SK-N-SH (cell line): ENCODE data around the gene TTN. TPM values are rescaled to one million over a fixed set of nuclear protein-coding genes. Genes with fewer than 3 reads are reported as not detected.

Experiments used
- CTCF ChIA-PET: fragments of 300-600, 350-600 bp; formaldehyde crosslinking; extraction: SDS; loops from one replicate; lab custom pipeline; 2021; lab: Yijun Ruan, JAX
- POLR2A ChIA-PET: fragments of 350-600 bp; sonication (Branson Sonifier 250); formaldehyde crosslinking; extraction: SDS; loops from one replicate; lab custom pipeline; 2020; ENCODE audit warnings: antibody characterized with exemption, inconsistent platforms; lab: Yijun Ruan, JAX
- DNase-seq: peaks from one replicate; pipeline ENCODE4 v3.0.0; 2012
- H2AFZ ChIP-seq: fragments of 200-600 bp; sonication (generic); 2 replicates; pipeline ENCODE4 v1.8.1; 2016; ENCODE audit warnings: antibody characterized with exemption, mild to moderate bottlenecking, low read depth
- H3F3A ChIP-seq: fragments of 200-600 bp; sonication (generic); replicated peaks from 2 replicates; pipeline ENCODE3; 2016; ENCODE audit warnings: antibody characterized with exemption, mild to moderate bottlenecking; ENCODE audit not compliant: insufficient read depth
- H3K27ac ChIP-seq, 2 experiments: fragments of 200-500 bp in 1 of 2; fragments of 200-600 bp in 1 of 2; sonication (Bioruptor generic) in 1 of 2; sonication (generic), shearing (Covaris generic) in 1 of 2; 2 replicates each; pipeline versions ENCODE4 v1.5.1 to v1.6.1; 2014 to 2016; ENCODE audit warnings: low read depth in 2 of 2, inconsistent platforms in 1 of 2, low read length in 1 of 2, mild to moderate bottlenecking in 1 of 2, mixed read lengths in 1 of 2
- H3K27me3 ChIP-seq: fragments of 200-600 bp; sonication (generic), shearing (Covaris generic); 2 replicates; pipeline ENCODE4 v1.6.1; 2016; ENCODE audit warnings: mixed run types; ENCODE audit not compliant: insufficient read depth
- H3K36me3 ChIP-seq, 2 experiments: fragments of 200-500 bp in 1 of 2; fragments of 200-600 bp in 1 of 2; sonication (Bioruptor generic) in 1 of 2; sonication (generic) in 1 of 2; replicated peaks in 1 of 2; 2 replicates each; pipeline versions ENCODE3 to v1.5.1; 2014 to 2016; ENCODE audit warnings: low read length in 1 of 2, mild to moderate bottlenecking in 1 of 2; ENCODE audit not compliant: insufficient read depth in 2 of 2, control insufficient read depth in 1 of 2
- H3K4me1 ChIP-seq, 2 experiments: fragments of 200-500 bp in 1 of 2; fragments of 200-600 bp in 1 of 2; sonication (Bioruptor generic) in 1 of 2; sonication (generic), shearing (Covaris generic) in 1 of 2; 2 replicates each; pipeline versions ENCODE4 v1.5.1 to v1.6.1; 2014 to 2016; ENCODE audit warnings: low read depth in 1 of 2, low read length in 1 of 2, mixed run types in 1 of 2; ENCODE audit not compliant: insufficient read depth in 2 of 2, control insufficient read depth in 1 of 2
- H3K4me2 ChIP-seq: fragments of 200-600 bp; sonication (generic), shearing (Covaris generic); 2 replicates; pipeline ENCODE4 v1.6.1; 2017; ENCODE audit warnings: mixed run types
- H3K4me3 ChIP-seq, 2 experiments: fragments of 200-500 bp in 1 of 2; fragments of 200-600 bp in 1 of 2; sonication (Bioruptor generic) in 1 of 2; sonication (generic), shearing (Covaris generic) in 1 of 2; 2 replicates each; pipeline versions ENCODE4 v1.5.1 to v1.8.1; 2014 to 2016; ENCODE audit warnings: low read depth in 2 of 2, inconsistent platforms in 1 of 2, low read length in 1 of 2, mild to moderate bottlenecking in 1 of 2, mixed read lengths in 1 of 2, moderate library complexity in 1 of 2
- H3K79me2 ChIP-seq: fragments of 200-600 bp; sonication (generic); 2 replicates; pipeline ENCODE4 v1.8.1; 2017; ENCODE audit warnings: mild to moderate bottlenecking; ENCODE audit not compliant: insufficient read depth
- H3K9ac ChIP-seq: fragments of 200-600 bp; sonication (generic); 2 replicates; pipeline ENCODE4 v1.6.1; 2017; ENCODE audit warnings: mixed run types
- H3K9me2 ChIP-seq: fragments of 200-600 bp; sonication (generic); 2 replicates; pipeline ENCODE4 v1.6.1; 2017; ENCODE audit warnings: mixed run types
- H3K9me3 ChIP-seq: fragments of 200-600 bp; sonication (generic); 2 replicates; pipeline ENCODE4 v1.6.1; 2017; ENCODE audit warnings: mixed run types, mild to moderate bottlenecking, moderate library complexity
- H4K20me1 ChIP-seq: fragments of 200-600 bp; sonication (generic); 2 replicates; pipeline ENCODE4 v1.6.1; 2017; ENCODE audit warnings: mild to moderate bottlenecking, mixed run types; ENCODE audit not compliant: insufficient read depth
- CHD2 ChIP-seq: fragments of 150-350 bp; IDR thresholded peaks from 2 replicates; pipeline ENCODE4 v1.6.1; 2018; ENCODE audit warnings: low read length; ENCODE audit not compliant: partially characterized antibody
- EP300 ChIP-seq, 2 experiments: IDR thresholded peaks; 2 replicates each; pipeline versions ENCODE4 v1.4.0 to v1.6.1; 2012; ENCODE audit warnings: borderline replicate concordance in 1 of 2, low read depth in 1 of 2, low read length in 1 of 2
- EZH2phosphoT487 ChIP-seq: fragments of 200-600 bp; sonication (generic); IDR thresholded peaks from 2 replicates; pipeline ENCODE4 v1.6.1; 2017; ENCODE audit warnings: low read depth, mixed run types, mild to moderate bottlenecking, antibody characterized with exemption, moderate library complexity, borderline replicate concordance
- FOSL2 ChIP-seq: IDR thresholded peaks from 2 replicates; pipeline ENCODE4 v1.4.0; 2012; ENCODE audit warnings: low read depth, mild to moderate bottlenecking, moderate library complexity, borderline replicate concordance
- FOXJ3 ChIP-seq: sonication (generic); formaldehyde crosslinking; IDR thresholded peaks from 2 replicates; pipeline ENCODE4 v1.5.1; 2020; ENCODE audit warnings: mild to moderate bottlenecking, missing genetic modification reagents
- FOXM1 ChIP-seq: IDR thresholded peaks from 2 replicates; pipeline ENCODE4 v1.4.0; 2012; ENCODE audit warnings: low read depth, mild to moderate bottlenecking
- GATA2 ChIP-seq: sonication (generic); formaldehyde crosslinking; IDR thresholded peaks from 2 replicates; pipeline ENCODE4 v1.5.0; 2020; ENCODE audit warnings: mild to moderate bottlenecking, missing genetic modification reagents
- JUND ChIP-seq: IDR thresholded peaks from 2 replicates; pipeline ENCODE4 v1.4.0; 2012
- MEF2A ChIP-seq: IDR thresholded peaks from 2 replicates; pipeline ENCODE4 v1.4.0; 2012; ENCODE audit warnings: low read depth, borderline replicate concordance
- NFIC ChIP-seq: IDR thresholded peaks from 2 replicates; pipeline ENCODE4 v1.4.0; 2012; ENCODE audit warnings: borderline replicate concordance
- NRF1 ChIP-seq: IDR thresholded peaks from 2 replicates; pipeline ENCODE4 v1.6.1; 2012; ENCODE audit warnings: low read depth, mild to moderate bottlenecking, low read length
- POLR2AphosphoS5 ChIP-seq: IDR thresholded peaks from 2 replicates; pipeline ENCODE4 v1.6.1; 2012; ENCODE audit warnings: low read depth, low read length
- RCOR1 ChIP-seq: fragments of 150-350 bp; IDR thresholded peaks from 2 replicates; pipeline ENCODE4 v1.6.1; 2017; ENCODE audit warnings: antibody characterized with exemption, low read length
- RXRA ChIP-seq: IDR thresholded peaks from 2 replicates; pipeline ENCODE4 v1.4.0; 2012; ENCODE audit warnings: low read depth, mild to moderate bottlenecking, borderline replicate concordance
- SMC3 ChIP-seq: IDR thresholded peaks from 2 replicates; pipeline ENCODE4 v1.6.1; 2012; ENCODE audit warnings: low read depth, low read length, improper control_type of control experiment
- TCF12 ChIP-seq: IDR thresholded peaks from 2 replicates; pipeline ENCODE4 v1.4.0; 2012
- TEAD4 ChIP-seq: IDR thresholded peaks from 2 replicates; pipeline ENCODE4 v1.4.0; 2012; ENCODE audit warnings: mild to moderate bottlenecking, borderline replicate concordance; ENCODE audit not compliant: insufficient read depth
- USF2 ChIP-seq: fragments of 150-350 bp; IDR thresholded peaks from 2 replicates; pipeline ENCODE4 v1.6.1; 2017; ENCODE audit warnings: antibody characterized with exemption, low read length, low read depth, borderline replicate concordance
- YY1 ChIP-seq: IDR thresholded peaks from 2 replicates; pipeline ENCODE4 v1.4.0; 2012; ENCODE audit warnings: low read depth, mild to moderate bottlenecking
- WGBS: methylation state at CpG from one replicate; pipeline ENCODE4 v1.1.6; 2017; ENCODE audit warnings: low lambda C conversion rate; 5-methylcytosine and 5-hydroxymethylcytosine counted together
- polyA plus RNA-seq, 3 experiments: library from polyadenylated mRNA; depleted of rRNA; stranded (reverse); fragments of >200 nt; gene quantifications; 2 replicates each; pipeline ENCODE4 v1.2.3, GENCODE V29; 2012
- TF ChIP-seq, protein P1 (sequence below): fragments of 150-350 bp; IDR thresholded peaks from 2 replicates; pipeline ENCODE4 v1.6.1; 2016; ENCODE audit warnings: mild to moderate bottlenecking, low read depth, low read length
- TF ChIP-seq, protein P2 (sequence below): IDR thresholded peaks from 2 replicates; pipeline ENCODE4 v1.4.0; 2012; ENCODE audit warnings: low read depth

The TTN gene
- polyA plus RNA-seq, 1 of the 3 experiments (the other 2 are of a cell fraction): 0.08 TPM

- TF ChIP-seq TEAD4 (no peak), NRF1 (no peak), MEF2A (no peak), FOXJ3 (CRISPR knock-in tag) (no peak), RXRA (no peak), NFIC (no peak)
- TF ChIP-seq, protein P1, sequence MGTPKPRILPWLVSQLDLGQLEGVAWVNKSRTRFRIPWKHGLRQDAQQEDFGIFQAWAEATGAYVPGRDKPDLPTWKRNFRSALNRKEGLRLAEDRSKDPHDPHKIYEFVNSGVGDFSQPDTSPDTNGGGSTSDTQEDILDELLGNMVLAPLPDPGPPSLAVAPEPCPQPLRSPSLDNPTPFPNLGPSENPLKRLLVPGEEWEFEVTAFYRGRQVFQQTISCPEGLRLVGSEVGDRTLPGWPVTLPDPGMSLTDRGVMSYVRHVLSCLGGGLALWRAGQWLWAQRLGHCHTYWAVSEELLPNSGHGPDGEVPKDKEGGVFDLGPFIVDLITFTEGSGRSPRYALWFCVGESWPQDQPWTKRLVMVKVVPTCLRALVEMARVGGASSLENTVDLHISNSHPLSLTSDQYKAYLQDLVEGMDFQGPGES: no peak
- TF ChIP-seq, all 33 proteins: peak for 0
Observed at GRCh38 chr2:178679891-178680290, 127.3 kb downstream of the TTN start (continued).

GRCh38 chr2:178677599-178677998 lies 129.6 kb downstream of the TTN start:
- Histone ChIP-seq H3K4me3 (no peak overlapping the region), H3K79me2 (no peaks in the 10 kb centered on the region), H3K36me3 (no peaks in the 10 kb centered on the region), H3K4me1 (no peaks in the 10 kb centered on the region), H2AFZ (no peak overlapping the region), H3K9me2 (no peaks in the 10 kb centered on the region), H3K4me2 (no peak overlapping the region), H4K20me1 (no peaks in the 10 kb centered on the region), H3K27ac (no peak overlapping the region), H3F3A (peaks cover 3% of the 10 kb centered on the region), H3K27me3 (no peaks in the 10 kb centered on the region), H3K9ac (no peak overlapping the region), H3K9me3 (no peaks in the 10 kb centered on the region)
- WGBS: 13% methylated on average over 2 of the region's 2 CpGs
- no peak for DNase-seq
- POLR2A ChIA-PET: no interaction called here
- TF ChIP-seq FOXM1 (no peak), POLR2AphosphoS5 (no peak), RCOR1 (no peak), FOSL2 (no peak), USF2 (no peak), TCF12 (no peak), YY1 (no peak), EP300 (IDR thresholded peaks at IDR 0.05; ENCODE audit: borderline replicate concordance in 1 of 2, low read depth in 1 of 2, low read length in 1 of 2) (no peak), MEF2A (no peak), FOXJ3 (CRISPR knock-in tag) (no peak), RXRA (no peak), SMC3 (no peak), NRF1 (no peak), EZH2phosphoT487 (no peak), JUND (no peak), CHD2 (no peak), GATA2 (CRISPR knock-in tag) (no peak)
- TF ChIP-seq, protein P2, sequence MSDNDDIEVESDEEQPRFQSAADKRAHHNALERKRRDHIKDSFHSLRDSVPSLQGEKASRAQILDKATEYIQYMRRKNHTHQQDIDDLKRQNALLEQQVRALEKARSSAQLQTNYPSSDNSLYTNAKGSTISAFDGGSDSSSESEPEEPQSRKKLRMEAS: no peak
- TF ChIP-seq, protein P1: no peak
- CTCF ChIA-PET: interaction anchor here (0.6 to 2.1 kb wide), 3 partner anchors 12 to 51 kb away, joined by 3 to 5 read pairs (median 3); no protein-coding TSS in a partner anchor
